ENCODE results near the gene KANSL1.

DNA sequence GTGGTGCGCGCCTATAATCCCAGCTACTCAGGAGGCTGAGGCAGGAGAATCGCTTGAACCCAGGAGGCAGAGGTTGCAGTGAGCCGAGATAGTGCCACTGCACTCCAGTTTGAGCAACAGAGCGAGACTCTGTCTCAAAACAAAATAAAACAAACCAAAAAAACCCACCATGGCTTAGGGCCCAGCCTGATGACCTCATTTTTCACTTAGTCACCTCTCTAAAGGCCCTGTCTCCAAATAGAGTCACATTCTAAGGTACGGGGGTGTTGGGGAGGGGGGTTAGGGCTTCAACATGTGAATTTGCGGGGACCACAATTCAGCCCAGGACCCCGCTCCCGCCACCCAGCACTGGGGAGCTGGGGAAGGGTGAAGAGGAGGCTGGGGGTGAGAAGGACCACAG, 195.6 kb downstream of the KANSL1 start:
- TF ChIP-seq CTCF (IDR thresholded peaks at IDR 0.05): no peak
- no peak for TF ChIP-seq POLR2A (IDR thresholded peaks at IDR 0.05)
- no peak for TF ChIP-seq EP300 (IDR thresholded peaks at IDR 0.05)
